SH-SY5Y (cell line): ENCODE data around the gene BZW2.

Experiments used
- GATA2 ChIP-seq: IDR thresholded peaks from 2 replicates; pipeline ENCODE4 v1.6.1; 2011; ENCODE audit warnings: mild to moderate bottlenecking, low read depth, low read length
- GATA3 ChIP-seq: IDR thresholded peaks from 2 replicates; pipeline ENCODE4 v1.6.1; 2011; ENCODE audit warnings: low read depth, mild to moderate bottlenecking, low read length, moderate library complexity

BZW2 gene

DNA sequence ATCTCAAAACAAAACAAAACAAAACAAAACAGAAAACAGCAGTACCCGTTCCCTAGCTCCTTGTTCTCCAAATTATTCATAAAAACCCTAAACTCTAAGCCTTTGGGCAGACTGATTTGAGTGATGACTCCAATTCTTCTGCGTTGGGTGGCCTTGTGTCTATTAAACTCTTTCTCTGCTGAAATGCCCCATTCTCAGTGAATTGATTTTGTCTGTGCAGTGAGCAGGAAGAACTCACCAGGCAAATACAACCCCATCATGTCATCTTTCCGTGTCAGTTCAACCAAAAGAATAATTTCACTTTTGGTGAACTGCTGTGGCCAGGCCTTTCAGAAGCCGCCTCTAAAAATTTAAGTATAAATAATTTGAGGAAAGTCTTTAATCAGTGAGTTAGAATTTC is 89.0 kb downstream of the BZW2 start:
- TF ChIP-seq GATA3 (no peak), GATA2 (no peak)

GRCh38 chr7:16738011-16738688 is 92.2 kb downstream of the BZW2 start:
- no peak for TF ChIP-seq GATA2
- TF ChIP-seq GATA3, result no peak

DNA sequence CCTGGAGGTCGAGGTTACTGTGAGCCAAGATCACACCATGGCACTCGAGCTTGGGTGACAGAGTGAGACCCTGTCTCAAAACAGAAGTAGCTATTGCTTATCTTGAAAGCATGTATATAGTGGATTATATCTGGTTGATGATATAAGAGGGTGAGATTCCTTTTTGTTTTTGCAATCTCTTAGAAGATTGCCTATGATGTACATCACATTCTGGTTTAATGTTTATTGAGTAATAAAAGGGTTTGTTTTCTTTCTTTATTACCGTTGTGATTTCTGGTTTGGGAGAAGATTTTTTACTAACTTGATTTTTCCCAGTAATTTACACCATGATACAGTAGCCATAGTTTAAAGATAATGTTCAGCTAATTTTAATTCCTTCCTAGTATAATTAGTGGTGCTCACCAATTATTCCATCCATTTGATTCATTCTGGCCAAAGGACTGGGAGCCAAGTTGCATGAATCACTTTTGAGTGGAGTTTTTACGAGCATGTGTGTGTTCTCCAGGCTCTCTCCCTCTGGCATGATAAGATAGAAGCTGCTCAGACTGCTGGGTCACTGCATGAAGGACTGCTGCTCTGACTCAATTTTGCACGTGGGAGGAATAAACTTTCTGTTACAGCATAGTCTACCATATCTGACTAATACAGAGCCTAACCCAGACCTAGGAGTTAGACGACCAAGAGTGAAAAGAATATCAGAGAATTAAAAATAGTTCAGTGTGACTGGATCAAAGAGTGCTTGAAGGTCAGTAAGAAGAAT is 94.1 kb downstream of the BZW2 start:
- TF ChIP-seq GATA3, result no peak
- no peak for TF ChIP-seq GATA2

- TF ChIP-seq GATA3, result no peak
- TF ChIP-seq GATA2, result no peak
Measured at GRCh38 chr7:16740623-16740953, 94.6 kb downstream of the BZW2 start.

GRCh38 chr7:16740996-16741395 is 95.0 kb downstream of the BZW2 start:
- TF ChIP-seq GATA2 (no peak), GATA3 (no peak)

DNA sequence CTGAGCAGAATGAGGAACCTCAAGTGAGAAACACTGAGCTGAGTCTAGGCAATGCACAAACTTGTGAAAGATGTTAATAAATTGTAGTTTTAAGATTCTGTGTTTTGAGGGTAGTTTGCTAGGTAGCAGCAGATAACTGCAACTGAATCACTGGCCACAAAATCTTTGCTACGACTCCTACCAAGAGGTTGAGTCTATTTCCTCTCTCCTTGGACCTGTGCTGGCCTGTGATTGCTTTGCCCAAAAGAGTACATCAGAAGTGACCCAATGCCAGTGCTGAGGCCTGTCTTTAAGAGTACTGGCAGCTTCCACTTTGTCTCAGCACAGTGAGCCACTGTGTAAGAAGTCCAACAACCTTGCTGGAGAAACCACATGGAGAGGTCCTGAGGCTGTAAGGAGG is 95.7 kb downstream of the BZW2 start:
- no peak for TF ChIP-seq GATA3
- no peak for TF ChIP-seq GATA2

GRCh38 chr7:16742547-16742946 is 96.6 kb downstream of the BZW2 start:
- TF ChIP-seq GATA3 (no peak), GATA2 (no peak)

- no peak for TF ChIP-seq GATA3
- no peak for TF ChIP-seq GATA2
Measured at GRCh38 chr7:16743236-16743635, 97.3 kb downstream of the BZW2 start.

DNA sequence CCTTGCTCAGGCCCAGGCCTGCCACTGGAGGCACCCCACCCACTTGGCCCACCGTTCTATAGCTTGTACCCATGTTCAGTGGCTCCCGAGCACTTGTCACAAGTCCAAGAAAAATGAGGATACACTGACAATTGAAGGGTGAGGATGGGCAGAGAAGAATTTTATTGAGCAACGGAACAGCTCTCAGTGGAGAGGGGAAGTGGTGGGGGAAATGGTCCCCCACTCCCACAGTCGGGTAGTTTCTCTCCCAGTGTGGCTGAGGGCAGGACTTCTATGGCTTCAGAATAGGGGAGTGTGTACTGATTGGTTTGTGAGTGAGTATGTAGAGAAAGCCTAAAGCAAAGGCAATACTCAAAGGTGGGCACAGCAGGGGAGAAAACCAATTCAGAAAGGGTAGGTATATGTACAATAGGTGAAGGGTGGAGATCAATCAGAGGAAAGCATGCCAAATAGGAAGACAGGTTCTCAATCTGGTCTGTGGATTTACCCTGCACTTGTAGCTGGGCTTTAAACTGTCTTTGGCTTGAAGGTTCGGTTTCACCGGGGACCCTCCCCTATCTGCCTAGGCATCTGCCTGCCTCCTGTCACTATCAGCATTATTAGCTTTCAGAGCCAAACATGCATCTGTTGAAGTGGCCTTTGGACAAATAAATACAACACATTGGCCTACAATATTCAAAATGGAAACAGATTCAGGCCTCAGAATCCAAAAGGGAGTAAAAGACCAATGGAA is 98.7 kb downstream of the BZW2 start:
- no peak for TF ChIP-seq GATA3
- peak; percentile 59; the same call in 1 of the 2 replicates for TF ChIP-seq GATA2

GRCh38 chr7:16745645-16746044 is 99.7 kb downstream of the BZW2 start:
- TF ChIP-seq GATA2, result no peak
- no peak for TF ChIP-seq GATA3

GRCh38 chr7:16747102-16747501 is 101.1 kb downstream of the BZW2 start:
- TF ChIP-seq GATA2 (no peak), GATA3 (no peak)

DNA sequence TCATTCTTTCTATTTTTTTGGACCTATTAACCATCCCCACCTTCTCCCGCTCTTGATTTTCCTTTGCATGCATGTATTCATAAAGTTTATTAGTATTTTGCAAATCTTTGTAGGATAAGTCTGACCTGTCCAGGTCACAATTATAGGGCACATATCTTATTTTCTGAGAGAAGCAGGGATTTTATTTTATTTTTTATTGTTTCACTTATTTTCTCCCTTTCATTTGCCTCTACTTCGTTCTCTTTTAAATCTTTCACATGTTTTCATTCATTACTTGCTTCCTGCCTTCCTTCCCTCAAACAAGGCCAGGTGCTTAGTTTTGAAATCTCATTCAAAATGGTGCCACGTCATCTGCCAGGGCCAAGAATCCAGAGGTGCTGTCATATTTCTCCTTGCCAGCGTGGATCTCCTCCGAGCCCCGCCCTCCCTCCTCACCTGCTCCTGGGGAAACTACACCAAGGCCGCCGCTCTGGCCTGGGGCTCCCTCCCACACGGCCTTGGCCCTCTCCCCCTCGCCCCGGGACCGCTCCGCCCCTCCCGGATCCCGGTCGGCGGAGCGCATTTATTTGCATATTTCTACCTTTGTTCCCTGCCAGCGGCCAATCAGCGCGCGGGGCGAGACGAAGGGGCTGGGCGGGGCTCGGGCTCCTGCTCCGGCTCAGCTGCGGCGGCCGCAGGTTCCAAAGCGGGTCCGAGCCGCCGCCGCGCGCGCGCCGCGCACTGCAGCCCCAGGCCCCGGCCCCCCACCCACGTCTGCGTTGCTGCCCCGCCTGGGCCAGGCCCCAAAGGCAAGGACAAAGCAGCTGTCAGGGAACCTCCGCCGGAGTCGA is 107.3 kb downstream of the BZW2 start, which contains the start of gene TSPAN13:
TSS of gene TSPAN13 (plus strand) at position 654 of the 830 bp plus-strand sequence. CDS start 213 bp downstream, outside the sequence.
- TF ChIP-seq GATA3 (no peak), GATA2 (no peak)

- TF ChIP-seq GATA3 (no peak), GATA2 (no peak)
Measured at GRCh38 chr7:16753932-16754855, 108.2 kb downstream of the BZW2 start.
